GM12878 (cell line): Measurements from ENCODE around the gene FBXL15. TPM values are rescaled to one million over a fixed set of nuclear protein-coding genes. Genes with fewer than 3 reads are reported as not detected.

Experiments
- ATAC-seq: fragments of 200-7000 bp; cut with Tn5 transposase; 3 replicates; pipeline ENCODE4 v1.9.1; 2020; ENCODE audit warnings: mild to moderate bottlenecking, moderate library complexity
- BruUV-seq: library from RNA; stranded (reverse); fragments of 400-500 nt; replicated peaks from 2 replicates; lab custom pipeline; 2021; lab: Mats Ljungman, UMichigan
- CTCF ChIA-PET: fragments of 300-600 bp; sonication (Branson Sonifier 250); formaldehyde crosslinking; extraction: SDS; loops from one replicate; lab custom pipeline; 2021; ENCODE audit warnings: inconsistent platforms; lab: Yijun Ruan, JAX
- POLR2A ChIA-PET: fragments of 350-600 bp; formaldehyde crosslinking; extraction: SDS; loops from one replicate; lab custom pipeline; 2021; ENCODE audit warnings: inconsistent platforms; lab: Charles Lee
- RAD21 ChIA-PET: fragments of 300-600 bp; sonication (Branson Sonifier 250); formaldehyde crosslinking; loops from one replicate; lab custom pipeline; 2023; ENCODE audit warnings: antibody characterized with exemption; ENCODE audit not compliant: unreplicated experiment; lab: Charles Lee
- SMC1A ChIA-PET: fragments of 300-600 bp; sonication (Branson Sonifier 250); formaldehyde crosslinking; loops from one replicate; lab custom pipeline; 2023; ENCODE audit not compliant: unreplicated experiment, uncharacterized antibody; lab: Charles Lee
- DNase-seq: peaks from one replicate; pipeline ENCODE4 v3.0.0-alpha.2; 2011; ENCODE audit warnings: low read depth, low spot score
- FAIRE-seq: peaks from 3 replicates; lab custom pipeline; 2011; peaks lifted over from hg19 to GRCh38; lab: Jason Lieb, UNC
- H2AFZ ChIP-seq: 2 replicates; pipeline ENCODE4 v1.6.0; 2011; ENCODE audit warnings: low read depth, low read length, control low read depth; ENCODE audit not compliant: control insufficient read depth
- H3K27ac ChIP-seq: 2 replicates; pipeline ENCODE4 v1.5.1; 2011; ENCODE audit warnings: control low read depth; ENCODE audit not compliant: control insufficient read depth, insufficient read depth
- H3K27me3 ChIP-seq, 2 experiments: replicated peaks in 1 of 2; 2 replicates each; pipeline versions ENCODE4 v1.6.0 to v1.6.1; 2011; ENCODE audit warnings: low read length in 1 of 2; ENCODE audit not compliant: control insufficient read depth in 2 of 2, insufficient read depth in 2 of 2
- H3K36me3 ChIP-seq, 2 experiments: 2 replicates each; pipeline ENCODE4 v1.5.1; 2011; ENCODE audit warnings: low read length in 1 of 2; ENCODE audit not compliant: control insufficient read depth in 2 of 2, insufficient read depth in 2 of 2
- H3K4me1 ChIP-seq: 2 replicates; pipeline ENCODE4 v1.6.1; 2011; ENCODE audit warnings: mild to moderate bottlenecking, low read length, moderate library complexity, mixed read lengths; ENCODE audit not compliant: control insufficient read depth, insufficient read depth
- H3K4me2 ChIP-seq: 2 replicates; pipeline ENCODE4 v1.6.0; 2011; ENCODE audit warnings: control low read depth; ENCODE audit not compliant: control insufficient read depth, insufficient read depth
- H3K4me3 ChIP-seq: fragments of 200-600 bp; sonication (generic); 2 replicates; pipeline ENCODE4 v1.5.1; 2016
- H3K79me2 ChIP-seq: 2 replicates; pipeline ENCODE4 v1.6.0; 2011; ENCODE audit warnings: low read length; ENCODE audit not compliant: control insufficient read depth, insufficient read depth
- H3K9ac ChIP-seq: 2 replicates; pipeline ENCODE4 v1.8.0; 2011; ENCODE audit warnings: low read length, control low read depth, mixed read lengths; ENCODE audit not compliant: control insufficient read depth, insufficient read depth
- H3K9me3 ChIP-seq: replicated peaks from 3 replicates; pipeline ENCODE4 v1.5.1; 2011; ENCODE audit warnings: mild to moderate bottlenecking, low read length; ENCODE audit not compliant: control insufficient read depth, insufficient read depth
- H4K20me1 ChIP-seq: 2 replicates; pipeline ENCODE4 v1.6.0; 2011; ENCODE audit not compliant: control insufficient read depth, insufficient read depth
- KDM1A ChIP-seq: fragments of 200-600 bp; sonication (generic); IDR thresholded peaks from 2 replicates; pipeline ENCODE4 v1.6.1; 2016; ENCODE audit warnings: borderline replicate concordance
- NFIC ChIP-seq: IDR thresholded peaks from 2 replicates; pipeline ENCODE4 v1.6.1; 2012; ENCODE audit warnings: low read depth, mild to moderate bottlenecking, inconsistent platforms, low read length, moderate library complexity
- POLR2A ChIP-seq: IDR thresholded peaks from 2 replicates; pipeline ENCODE4 v1.6.1; 2011; ENCODE audit warnings: low read depth, mild to moderate bottlenecking, low read length
- POLR2AphosphoS5 ChIP-seq: IDR thresholded peaks from 2 replicates; pipeline ENCODE4 v1.6.1; 2011; ENCODE audit warnings: mild to moderate bottlenecking, low read length, inconsistent platforms
- RUNX3 ChIP-seq: IDR thresholded peaks from 2 replicates; pipeline ENCODE4 v1.6.1; 2012; ENCODE audit warnings: low read length, inconsistent platforms
- TCF3 ChIP-seq: IDR thresholded peaks from 2 replicates; pipeline ENCODE4 v1.6.1; 2012; ENCODE audit warnings: low read depth, mild to moderate bottlenecking, low read length, borderline replicate concordance; ENCODE audit not compliant: insufficient read depth
- WRNIP1 ChIP-seq: IDR thresholded peaks from 2 replicates; pipeline ENCODE4 v1.6.1; 2011; ENCODE audit warnings: low read depth, low read length, improper control_type of control experiment, borderline replicate concordance
- ZNF384 ChIP-seq: IDR thresholded peaks from 2 replicates; pipeline ENCODE4 v1.6.1; 2012; ENCODE audit warnings: low read depth, mild to moderate bottlenecking, low read length, improper control_type of control experiment, borderline replicate concordance
- WGBS: methylation state at CpG from one replicate; pipeline ENCODE4 v1.1.6; 2016; ENCODE audit warnings: low lambda C conversion rate; ENCODE audit not compliant: insufficient replicate concordance, insufficient coverage; ENCODE audit errors: missing lambda C conversion rate; 5-methylcytosine and 5-hydroxymethylcytosine counted together
- in situ Hi-C: fragments of 300-500 bp; cut with MboI; formaldehyde crosslinking; loops from 9 replicates; pipeline ENCODE4 v1.14.3; 2018; ENCODE audit warnings: mixed read lengths
- intact Hi-C: fragments of 100-400 bp; cut with micrococcal nuclease; formaldehyde crosslinking; loops from one replicate; pipeline ENCODE4 v1.14.2; 2022; ENCODE audit not compliant: unreplicated experiment
- polyA plus RNA-seq, 11 experiments: library from polyadenylated mRNA; depleted of rRNA in 4 of 11; unstranded in 6 of 11; stranded (reverse) in 5 of 11; fragments of >200 nt; fragmentation: Nextera tagmentation in 4 of 11; fragmentation: Illumina TruSeq in 1 of 11; extraction: Ambion mirVana in 4 of 11; extraction: Trizol in 1 of 11; gene quantifications; 1 replicate in 1 of 11; 2 replicates in 10 of 11; pipeline versions ENCODE4 v1.2.1 to v1.2.3, GENCODE V29; 2011 to 2016; ENCODE audit warnings: inconsistent platforms in 2 of 11, missing spikeins in 2 of 11, low read depth in 1 of 11
- total RNA-seq, 4 experiments: library from RNA; depleted of rRNA in 3 of 4; stranded (reverse); fragments of >200 nt in 3 of 4; fragmentation: Illumina TruSeq in 1 of 4; extraction: Trizol in 1 of 4; gene quantifications; 2 replicates each; pipeline versions ENCODE4 v1.2.1 to v1.2.3, GENCODE V29; 2013 to 2021
- TF ChIP-seq, protein P1 (sequence below): fragments of 450-650 bp; IDR thresholded peaks from 2 replicates; pipeline ENCODE4 v1.6.1; 2016; ENCODE audit warnings: mild to moderate bottlenecking
- TF ChIP-seq, protein P2 (sequence below): IDR thresholded peaks from 2 replicates; pipeline ENCODE4 v1.6.1; 2012; ENCODE audit warnings: low read depth, low read length, improper control_type of control experiment
- TF ChIP-seq, protein P3 (sequence below): IDR thresholded peaks from 2 replicates; pipeline ENCODE4 v1.6.1; 2011; ENCODE audit warnings: borderline replicate concordance, low read depth, mild to moderate bottlenecking, moderate library complexity, low read length; ENCODE audit not compliant: insufficient read depth, poor library complexity, severe bottlenecking

FBXL15 gene
- total and polyA plus RNA-seq, 10 of the 15 experiments (the other 5 are each of a cell fraction or from before 2014, with no cell fraction given), result 0.13 to 21.3 (median 7.9) TPM

DNA sequence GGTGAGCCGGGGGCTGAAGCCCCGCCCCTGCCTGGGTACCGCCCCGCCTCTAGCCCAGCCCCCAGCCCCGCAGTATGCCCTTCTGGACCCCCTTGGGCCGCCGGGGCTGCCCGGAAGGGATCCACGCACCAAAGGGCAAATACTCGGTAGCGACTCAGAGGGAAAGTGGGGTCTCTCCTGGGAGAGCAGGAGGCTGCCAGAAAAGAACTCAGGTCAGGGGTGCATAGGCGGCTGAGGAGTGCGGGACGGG is 796 bp downstream of the FBXL15 start (continued):
- TF ChIP-seq ZNF384 (no peak), NFIC (no peak), WRNIP1 (no peak)

DNA sequence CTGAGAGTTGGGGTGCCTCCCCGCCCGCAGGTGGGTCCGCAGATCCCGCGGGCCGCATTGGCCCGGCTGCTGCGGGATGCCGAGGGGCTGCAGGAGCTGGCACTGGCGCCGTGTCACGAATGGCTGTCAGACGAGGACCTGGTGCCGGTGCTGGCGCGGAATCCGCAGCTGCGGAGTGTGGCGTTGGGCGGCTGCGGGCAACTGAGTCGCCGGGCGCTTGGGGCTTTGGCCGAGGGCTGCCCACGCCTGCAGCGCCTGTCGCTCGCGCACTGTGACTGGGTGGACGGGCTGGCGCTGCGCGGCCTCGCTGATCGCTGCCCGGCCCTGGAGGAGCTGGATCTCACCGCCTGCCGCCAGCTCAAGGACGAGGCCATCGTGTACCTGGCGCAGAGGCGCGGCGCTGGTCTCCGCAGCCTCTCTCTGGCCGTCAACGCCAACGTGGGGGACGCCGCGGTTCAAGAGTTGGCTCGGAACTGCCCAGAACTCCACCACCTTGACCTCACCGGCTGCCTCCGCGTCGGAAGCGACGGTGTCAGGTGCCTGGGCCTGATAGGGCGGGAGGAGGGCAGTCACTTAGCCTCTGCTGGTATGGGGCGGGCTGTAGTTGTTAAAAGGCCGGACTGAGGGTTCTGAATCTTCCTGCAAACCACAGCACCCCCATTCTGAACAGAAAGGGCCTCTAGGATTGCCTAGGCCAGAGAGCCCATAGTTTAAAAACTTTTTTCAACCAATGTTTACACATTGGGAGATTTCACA is 1.3 kb downstream of the FBXL15 start:
- FAIRE-seq, result no peak
- BruUV-seq, result no TSS peak
- no peaks in the 10 kb centered on the region; a peak in 1 of 4 replicates for H3K27me3 ChIP-seq
- H2AFZ ChIP-seq, result peak overlapping the region; percentile 100
- in situ Hi-C loops (no loop called here), intact Hi-C loops (loop anchor here (1.0 kb wide), 2 partner anchors 10 to 28 kb away; partner anchors contain the start of gene CUEDC2)
- peaks cover 18% of the 10 kb centered on the region for H3K4me1 ChIP-seq
- ATAC-seq, result peak; percentile 7
- peaks cover 0 to 5% of the 10 kb centered on the region in 2 experiments; a peak in 2 of 4 replicates for H3K36me3 ChIP-seq
- DNase-seq, result no peak
- 2% methylated on average over 59 of the region's 62 CpGs for WGBS
- CTCF ChIA-PET, result interaction anchor here (1.1 to 5.6 kb wide), 15 partner anchors 8 to 252 kb away, joined by 3 to 90 read pairs (median 10); partner anchors contain the start of genes C10orf95, CUEDC2, ELOVL3 and NFKB2
- H3K79me2 ChIP-seq, result peaks cover 7% of the 10 kb centered on the region
- POLR2A ChIA-PET, result interaction anchor here (0.6 to 4.9 kb wide), 11 partner anchors 10 to 280 kb away, joined by 3 to 35 read pairs (median 4); partner anchors contain the start of genes C10orf95, CUEDC2 and NFKB2
- H3K4me2 ChIP-seq, result peak overlapping the region; percentile 95
- peaks cover 2% of the 10 kb centered on the region; the same call in 1 of the 2 replicates for H4K20me1 ChIP-seq
- peak overlapping the region; percentile 98 for H3K4me3 ChIP-seq
- TF ChIP-seq, protein P1, sequence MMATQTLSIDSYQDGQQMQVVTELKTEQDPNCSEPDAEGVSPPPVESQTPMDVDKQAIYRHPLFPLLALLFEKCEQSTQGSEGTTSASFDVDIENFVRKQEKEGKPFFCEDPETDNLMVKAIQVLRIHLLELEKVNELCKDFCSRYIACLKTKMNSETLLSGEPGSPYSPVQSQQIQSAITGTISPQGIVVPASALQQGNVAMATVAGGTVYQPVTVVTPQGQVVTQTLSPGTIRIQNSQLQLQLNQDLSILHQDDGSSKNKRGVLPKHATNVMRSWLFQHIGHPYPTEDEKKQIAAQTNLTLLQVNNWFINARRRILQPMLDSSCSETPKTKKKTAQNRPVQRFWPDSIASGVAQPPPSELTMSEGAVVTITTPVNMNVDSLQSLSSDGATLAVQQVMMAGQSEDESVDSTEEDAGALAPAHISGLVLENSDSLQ, result no peak
- TF ChIP-seq NFIC (no peak), KDM1A (no peak), TCF3 (0 out of 2 replicates have a peak, but pooled peaks have one; percentile 39), RUNX3 (peak; percentile 51), POLR2A (no peak; the same call in 1 of the 2 replicates), POLR2AphosphoS5 (peak; percentile 14; the same call in 1 of the 2 replicates)
- TF ChIP-seq, protein P2, sequence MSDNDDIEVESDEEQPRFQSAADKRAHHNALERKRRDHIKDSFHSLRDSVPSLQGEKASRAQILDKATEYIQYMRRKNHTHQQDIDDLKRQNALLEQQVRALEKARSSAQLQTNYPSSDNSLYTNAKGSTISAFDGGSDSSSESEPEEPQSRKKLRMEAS, result no peak
- TF ChIP-seq, protein P3, sequence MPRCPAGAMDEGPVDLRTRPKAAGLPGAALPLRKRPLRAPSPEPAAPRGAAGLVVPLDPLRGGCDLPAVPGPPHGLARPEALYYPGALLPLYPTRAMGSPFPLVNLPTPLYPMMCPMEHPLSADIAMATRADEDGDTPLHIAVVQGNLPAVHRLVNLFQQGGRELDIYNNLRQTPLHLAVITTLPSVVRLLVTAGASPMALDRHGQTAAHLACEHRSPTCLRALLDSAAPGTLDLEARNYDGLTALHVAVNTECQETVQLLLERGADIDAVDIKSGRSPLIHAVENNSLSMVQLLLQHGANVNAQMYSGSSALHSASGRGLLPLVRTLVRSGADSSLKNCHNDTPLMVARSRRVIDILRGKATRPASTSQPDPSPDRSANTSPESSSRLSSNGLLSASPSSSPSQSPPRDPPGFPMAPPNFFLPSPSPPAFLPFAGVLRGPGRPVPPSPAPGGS, result peak; percentile 41
- H3K27ac ChIP-seq, result peak overlapping the region; percentile 85
- RAD21 ChIA-PET, result interaction anchor here (0.6 to 3.8 kb wide), 10 partner anchors 11 to 424 kb away, joined by 4 to 24 read pairs (median 9); partner anchors contain the start of genes ACTR1A, CUEDC2 and NOLC1
- peak overlapping the region; percentile 78 for H3K9ac ChIP-seq
- H3K9me3 ChIP-seq, result no peaks in the 10 kb centered on the region
- SMC1A ChIA-PET, result interaction anchor here (1.0 to 4.2 kb wide), 8 partner anchors 8 to 71 kb away, joined by 3 to 42 read pairs (median 4); partner anchors contain the start of genes C10orf95, CUEDC2 and NFKB2
